ENCODE results near the gene ZNF316.

- TF ChIP-seq CTCF (IDR thresholded peaks at IDR 0.05 in 2 of 3, conservative IDR thresholded peaks at IDR 0.05 in 1 of 3; ENCODE audit: control insufficient read depth in 2 of 3, extremely low read depth in 1 of 3, insufficient read depth in 1 of 3, low read depth in 3 of 3, low read length in 3 of 3): no peak
- no peak for TF ChIP-seq ASH2L (IDR thresholded peaks at IDR 0.05; ENCODE audit: borderline replicate concordance, low read depth)
- peak; percentile 12 for TF ChIP-seq SP1 (IDR thresholded peaks at IDR 0.05; ENCODE audit: low read depth, low read length)
- no peak for TF ChIP-seq ZBTB11 (CRISPR knock-in tag; IDR thresholded peaks at IDR 0.05)
- TF ChIP-seq ZBTB33 (IDR thresholded peaks at IDR 0.05): no peak
- TF ChIP-seq ATF2 (IDR thresholded peaks at IDR 0.05; ENCODE audit: low read length): no peak
- peak; percentile 87 for TF ChIP-seq NR2F1 (conservative IDR thresholded peaks at IDR 0.05)
- TF ChIP-seq HCFC1 (IDR thresholded peaks at IDR 0.05; ENCODE audit: low read length): no peak
Measured at GRCh38 chr7:6636741-6637543, at the start of gene ZNF316.
